Measurements from ENCODE around the gene PTPRT.

DNA sequence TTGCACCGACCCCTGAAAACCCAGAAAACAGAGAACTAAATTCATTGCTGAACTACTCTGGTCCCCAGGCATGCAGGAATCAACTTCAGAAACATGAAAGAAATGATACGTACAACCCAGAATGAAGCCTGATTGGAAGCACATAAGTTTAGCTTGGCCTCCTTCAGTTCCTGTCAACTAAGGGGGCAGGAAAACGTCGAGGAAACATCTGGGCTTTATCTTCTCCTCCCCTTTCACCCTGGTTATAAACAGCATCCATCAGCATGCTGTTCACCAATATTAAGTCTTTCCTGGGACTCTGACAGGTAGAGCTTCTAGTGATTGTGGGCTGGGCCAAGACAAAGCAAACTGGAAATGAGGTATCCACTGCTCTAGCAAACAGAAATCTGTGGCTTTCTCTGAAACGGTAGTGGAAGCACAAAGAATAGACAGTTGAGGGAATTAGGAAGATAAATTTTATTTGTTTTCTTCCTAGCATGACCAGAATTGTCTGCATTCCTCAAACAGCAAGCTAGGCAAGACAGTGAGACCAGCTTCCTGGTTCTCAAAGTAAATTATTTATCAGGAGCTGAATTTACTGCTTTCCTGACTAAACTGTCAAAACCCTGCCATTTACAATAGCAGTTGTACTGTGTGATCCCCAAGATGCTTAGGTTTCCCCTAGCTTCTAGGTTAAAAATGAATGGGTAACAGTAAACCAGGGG lies 134.4 kb downstream of the PTPRT start:
- TF ChIP-seq CTCF (IDR thresholded peaks at IDR 0.05), result no peak
- TF ChIP-seq POLR2A (IDR thresholded peaks at IDR 0.05), result no peak

Measured in uterus (tissue), 2 donors.